Activated CD4-positive, alpha-beta T cell treated with anti-CD3 and anti-CD28 coated beads, Interleukin-2, amount 10 ng/mL, durations not matched to agents 24 days and 14 days (primary cell): Measurements from ENCODE around the gene RBM38. TPM values are rescaled to one million over a fixed set of nuclear protein-coding genes. Genes with fewer than 3 reads are reported as not detected.

Experiments
- DNase-seq: peaks from one replicate; pipeline ENCODE4 v3.0.0; 2022
- H3K27ac Mint-ChIP-seq: one replicate; pipeline ENCODE4 v1.8.0; 2022; ENCODE audit warnings: mild to moderate bottlenecking, mixed read lengths
- H3K27me3 Mint-ChIP-seq: one replicate; pipeline ENCODE4 v1.8.0; 2022; ENCODE audit warnings: mixed read lengths
- H3K36me3 Mint-ChIP-seq: one replicate; pipeline ENCODE4 v1.8.0; 2022; ENCODE audit warnings: low read depth, mild to moderate bottlenecking, mixed read lengths
- H3K4me1 Mint-ChIP-seq: one replicate; pipeline ENCODE4 v1.8.0; 2021; ENCODE audit warnings: mixed read lengths
- H3K4me3 Mint-ChIP-seq: one replicate; pipeline ENCODE4 v1.8.0; 2022; ENCODE audit warnings: mild to moderate bottlenecking, moderate library complexity, mixed read lengths
- H3K9me3 Mint-ChIP-seq: one replicate; pipeline ENCODE4 v1.8.0; 2021; ENCODE audit warnings: mixed read lengths
- intact Hi-C: fragments of 100-400 bp; cut with micrococcal nuclease; formaldehyde crosslinking; loops from one replicate; pipeline ENCODE4 v1.15.1; 2023
- total RNA-seq: library from RNA; stranded (reverse); gene quantifications from 2 replicates; pipeline ENCODE4 v1.2.3, GENCODE V29; 2022

The RBM38 gene
- total RNA-seq, 1 donor from 2014 or later: 100 TPM

DNA sequence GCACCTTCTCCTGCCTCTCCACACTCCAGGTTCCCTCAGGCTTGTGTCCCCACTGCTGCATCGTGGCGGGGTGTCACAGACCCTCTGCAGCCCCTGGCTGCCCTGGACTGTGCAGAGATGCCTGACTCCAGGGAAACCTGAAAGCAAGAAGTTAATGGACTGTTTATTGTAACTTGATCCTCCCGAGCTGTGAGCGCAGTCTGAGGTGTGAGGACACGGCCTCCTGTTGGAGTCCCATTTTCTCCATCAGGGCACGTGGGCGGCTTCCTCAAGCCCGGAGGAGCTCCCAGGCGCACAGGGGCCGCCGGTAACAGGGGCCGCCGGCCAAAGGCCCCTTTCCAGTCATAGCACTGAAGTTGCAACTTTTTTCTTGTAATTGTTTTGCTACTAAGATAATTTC is 16.9 kb downstream of the RBM38 start:
- no peak overlapping the region for H3K27ac Mint-ChIP-seq
- H3K4me1 Mint-ChIP-seq: peaks cover 7% of the 10 kb centered on the region
- intact Hi-C loops: no loop called here
- no peaks in the 10 kb centered on the region for H3K9me3 Mint-ChIP-seq
- H3K36me3 Mint-ChIP-seq: peaks cover 33% of the 10 kb centered on the region
- no peaks in the 10 kb centered on the region for H3K27me3 Mint-ChIP-seq
- H3K4me3 Mint-ChIP-seq: no peak overlapping the region
- DNase-seq: no peak

DNA sequence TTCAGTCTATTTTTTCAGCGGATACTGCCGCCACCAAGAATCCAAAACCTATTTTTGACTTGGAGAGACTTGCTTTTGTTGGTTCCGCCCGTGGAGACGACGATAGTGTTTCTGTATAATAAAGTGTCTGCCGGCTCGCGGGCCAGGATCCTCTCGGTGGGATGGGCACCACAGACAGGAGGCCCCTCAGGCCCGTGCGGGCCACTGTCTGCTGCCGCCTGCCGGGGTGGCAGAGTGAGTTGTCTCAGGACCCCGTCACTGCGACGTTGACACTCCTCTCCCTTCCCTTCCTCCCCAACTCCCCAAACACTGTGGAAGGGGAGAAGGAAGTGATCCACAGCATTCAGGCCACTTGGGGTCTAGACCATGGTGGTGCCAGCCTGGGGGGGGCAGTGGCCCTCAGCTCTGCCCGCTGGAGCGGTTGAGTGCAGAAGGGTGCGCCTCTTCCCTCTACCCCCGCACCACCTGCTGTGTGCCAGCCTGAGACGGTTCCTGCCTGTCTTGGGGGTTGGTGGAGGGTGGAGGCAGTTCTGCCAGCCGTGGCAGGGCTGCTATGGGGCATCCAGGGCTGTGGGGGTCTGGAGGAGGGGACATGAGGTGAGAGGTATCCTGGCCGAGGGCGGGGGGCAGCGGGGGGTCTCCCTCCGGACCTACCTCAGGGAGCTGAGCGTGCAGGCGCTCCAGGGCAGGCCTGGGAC is 17.5 kb downstream of the RBM38 start:
- H3K4me1 Mint-ChIP-seq: peaks cover 6% of the 10 kb centered on the region
- DNase-seq: no peak
- intact Hi-C loops: no loop called here
- no peak overlapping the region for H3K4me3 Mint-ChIP-seq
- no peak overlapping the region for H3K27ac Mint-ChIP-seq
- H3K36me3 Mint-ChIP-seq: peaks cover 32% of the 10 kb centered on the region
- H3K27me3 Mint-ChIP-seq: no peaks in the 10 kb centered on the region
- H3K9me3 Mint-ChIP-seq: no peaks in the 10 kb centered on the region

DNA sequence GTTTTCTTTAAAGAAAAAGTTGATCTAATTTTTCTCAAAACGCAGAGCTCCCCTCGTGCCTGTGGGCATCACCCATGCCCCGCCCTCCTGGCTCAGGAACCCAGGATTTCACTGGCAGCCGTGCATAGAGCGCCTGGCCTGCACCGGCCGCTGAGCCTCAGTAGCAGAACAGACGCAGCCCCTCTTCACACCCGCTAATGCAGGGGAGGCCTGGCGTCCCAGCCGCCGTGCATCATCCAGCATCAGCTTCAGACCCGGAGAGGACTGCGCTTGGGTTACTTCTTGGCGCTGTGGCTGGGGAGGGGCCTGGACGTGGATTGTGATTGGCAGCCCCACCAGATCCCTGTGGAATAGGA is 18.1 kb downstream of the RBM38 start:
- H3K4me3 Mint-ChIP-seq: no peak overlapping the region
- intact Hi-C loops: no loop called here
- no peaks in the 10 kb centered on the region for H3K27me3 Mint-ChIP-seq
- no peak for DNase-seq
- peaks cover 4% of the 10 kb centered on the region for H3K4me1 Mint-ChIP-seq
- peaks cover 27% of the 10 kb centered on the region for H3K36me3 Mint-ChIP-seq
- no peak overlapping the region for H3K27ac Mint-ChIP-seq
- no peaks in the 10 kb centered on the region for H3K9me3 Mint-ChIP-seq

DNA sequence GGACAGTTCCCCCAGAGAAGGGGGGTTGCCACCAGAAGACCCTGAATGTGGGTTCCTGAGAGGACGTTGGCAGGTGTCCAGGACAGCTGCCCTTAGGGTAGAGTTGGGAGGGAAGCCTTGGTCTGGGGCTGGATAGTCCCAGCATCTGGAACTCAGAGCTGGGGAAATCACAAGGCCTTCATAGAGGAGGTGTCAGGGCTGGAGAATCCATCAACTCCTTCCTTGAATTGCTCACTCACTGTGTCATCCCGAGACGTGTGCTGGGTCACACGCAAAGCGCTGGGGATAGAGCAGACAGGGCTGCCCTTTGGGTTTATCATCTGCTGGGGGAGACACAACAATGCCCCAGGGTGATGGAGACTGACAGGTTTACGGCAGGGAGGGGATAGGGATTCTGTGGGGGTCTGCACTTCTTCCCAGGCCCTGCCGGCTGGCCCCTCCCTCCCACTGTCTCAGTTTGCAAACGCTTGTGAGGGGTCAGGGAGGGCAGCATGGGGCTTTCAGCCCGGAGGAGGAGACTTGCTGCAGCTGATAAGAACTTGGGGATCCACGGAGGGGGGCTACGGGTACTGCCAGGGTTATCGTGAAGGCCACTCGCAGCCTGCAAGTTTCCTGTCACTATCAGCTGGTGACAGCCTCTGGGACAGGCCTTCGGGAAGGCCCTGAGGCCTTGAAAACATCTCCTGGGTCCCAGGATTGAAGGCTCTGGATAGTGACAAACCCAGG is 18.6 kb downstream of the RBM38 start:
- DNase-seq: no peak
- Mint-ChIP-seq H3K36me3 (peaks cover 27% of the 10 kb centered on the region), H3K9me3 (no peaks in the 10 kb centered on the region), H3K4me3 (no peak overlapping the region), H3K27ac (no peak overlapping the region), H3K27me3 (no peaks in the 10 kb centered on the region), H3K4me1 (peaks cover 4% of the 10 kb centered on the region)
- intact Hi-C loops: no loop called here

DNA sequence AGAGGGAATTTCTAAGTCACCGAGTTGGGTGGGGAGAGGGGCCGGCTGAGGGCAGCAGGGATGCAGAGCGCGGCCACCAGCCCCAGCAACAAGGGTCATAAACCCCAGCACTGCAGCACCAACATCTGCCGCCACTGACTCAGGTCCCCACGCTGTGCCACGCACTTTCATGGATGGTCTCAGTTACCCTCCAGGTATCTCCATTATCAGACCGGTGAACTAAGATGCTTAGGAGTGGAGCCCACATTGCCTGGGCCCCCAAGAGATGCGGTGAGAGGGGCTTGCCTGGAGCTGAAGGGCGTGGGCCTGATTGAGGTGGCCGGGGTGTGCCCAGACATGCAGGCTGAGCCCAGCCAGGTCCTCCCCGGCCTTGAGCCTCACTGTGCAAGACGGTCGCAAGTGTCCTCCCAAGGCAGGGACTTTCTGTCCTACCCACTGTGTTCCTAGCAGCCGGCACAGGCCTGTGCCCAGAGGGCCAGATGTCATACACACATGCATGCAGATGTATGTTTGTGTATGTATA is 19.3 kb downstream of the RBM38 start:
- Mint-ChIP-seq H3K27ac (no peak overlapping the region), H3K9me3 (no peaks in the 10 kb centered on the region), H3K4me3 (no peak overlapping the region), H3K36me3 (peaks cover 23% of the 10 kb centered on the region), H3K27me3 (no peaks in the 10 kb centered on the region), H3K4me1 (peaks cover 4% of the 10 kb centered on the region)
- intact Hi-C loops: no loop called here
- DNase-seq: no peak

DNA sequence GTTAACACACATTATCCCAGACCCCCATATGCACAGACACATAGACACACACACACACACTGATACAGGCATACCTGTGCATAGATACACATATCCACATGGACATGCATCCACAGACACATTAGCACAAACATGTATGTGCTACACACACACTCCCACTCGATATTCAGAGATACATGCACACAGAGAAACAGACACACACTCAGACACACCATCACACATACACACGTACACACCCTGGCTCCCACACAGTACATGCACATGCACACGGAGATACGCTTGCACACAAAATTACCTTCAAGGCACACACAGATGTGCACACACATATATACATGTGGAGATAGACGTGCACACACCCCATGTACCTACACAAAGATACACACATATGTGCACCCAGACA is 19.7 kb downstream of the RBM38 start:
- intact Hi-C loops: no loop called here
- Mint-ChIP-seq H3K36me3 (peaks cover 23% of the 10 kb centered on the region), H3K4me3 (no peak overlapping the region), H3K27ac (no peak overlapping the region), H3K9me3 (no peaks in the 10 kb centered on the region), H3K27me3 (no peaks in the 10 kb centered on the region), H3K4me1 (peaks cover 4% of the 10 kb centered on the region)
- no peak for DNase-seq

DNA sequence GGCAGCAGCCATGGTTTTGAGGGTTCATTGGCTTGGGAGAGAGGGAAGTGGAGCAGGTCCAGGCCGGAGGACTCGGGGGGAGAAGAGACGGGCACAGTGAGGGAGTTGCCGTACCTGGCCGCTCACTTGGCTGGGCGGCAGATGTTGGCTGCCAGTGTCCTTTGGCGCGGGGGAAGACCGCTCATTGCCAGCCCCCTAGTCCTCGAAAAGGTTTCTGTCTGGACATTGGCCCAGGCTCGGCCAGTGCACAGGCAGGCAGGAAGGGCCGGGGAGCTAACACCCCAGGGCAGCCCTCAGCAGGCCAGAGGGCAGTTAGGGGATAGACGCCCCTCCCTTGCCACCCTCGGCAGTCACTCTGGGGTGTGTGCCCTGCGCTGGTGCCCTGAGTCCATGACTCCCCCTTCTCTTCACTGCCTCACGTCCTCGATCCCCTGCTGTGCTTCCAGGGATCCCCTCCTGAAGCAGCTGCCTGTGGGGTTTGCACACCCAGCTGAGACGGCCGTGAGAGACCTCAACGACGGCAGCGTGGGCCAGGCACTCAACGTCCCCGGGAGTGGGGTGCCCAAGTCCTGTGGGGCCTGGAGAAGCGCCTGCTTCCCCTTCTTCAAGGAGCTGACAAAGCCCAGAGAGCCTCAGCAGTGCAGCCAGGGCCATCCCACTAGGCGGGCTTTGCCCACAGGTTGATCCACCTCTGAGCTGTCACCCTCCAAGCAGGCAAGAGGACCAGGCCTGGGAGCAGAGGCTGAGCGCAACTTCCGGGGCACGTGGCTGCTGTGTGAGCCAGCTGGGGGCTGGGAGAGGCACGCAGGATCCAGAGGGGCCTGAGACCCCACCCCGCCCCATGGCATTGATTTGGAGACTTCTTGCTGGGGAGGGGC is 20.4 kb downstream of the RBM38 start:
- peaks cover 4% of the 10 kb centered on the region for H3K4me1 Mint-ChIP-seq
- H3K27me3 Mint-ChIP-seq: no peaks in the 10 kb centered on the region
- H3K4me3 Mint-ChIP-seq: no peak overlapping the region
- H3K27ac Mint-ChIP-seq: no peak overlapping the region
- peaks cover 23% of the 10 kb centered on the region for H3K36me3 Mint-ChIP-seq
- H3K9me3 Mint-ChIP-seq: no peaks in the 10 kb centered on the region
- DNase-seq: no peak
- intact Hi-C loops: no loop called here

DNA sequence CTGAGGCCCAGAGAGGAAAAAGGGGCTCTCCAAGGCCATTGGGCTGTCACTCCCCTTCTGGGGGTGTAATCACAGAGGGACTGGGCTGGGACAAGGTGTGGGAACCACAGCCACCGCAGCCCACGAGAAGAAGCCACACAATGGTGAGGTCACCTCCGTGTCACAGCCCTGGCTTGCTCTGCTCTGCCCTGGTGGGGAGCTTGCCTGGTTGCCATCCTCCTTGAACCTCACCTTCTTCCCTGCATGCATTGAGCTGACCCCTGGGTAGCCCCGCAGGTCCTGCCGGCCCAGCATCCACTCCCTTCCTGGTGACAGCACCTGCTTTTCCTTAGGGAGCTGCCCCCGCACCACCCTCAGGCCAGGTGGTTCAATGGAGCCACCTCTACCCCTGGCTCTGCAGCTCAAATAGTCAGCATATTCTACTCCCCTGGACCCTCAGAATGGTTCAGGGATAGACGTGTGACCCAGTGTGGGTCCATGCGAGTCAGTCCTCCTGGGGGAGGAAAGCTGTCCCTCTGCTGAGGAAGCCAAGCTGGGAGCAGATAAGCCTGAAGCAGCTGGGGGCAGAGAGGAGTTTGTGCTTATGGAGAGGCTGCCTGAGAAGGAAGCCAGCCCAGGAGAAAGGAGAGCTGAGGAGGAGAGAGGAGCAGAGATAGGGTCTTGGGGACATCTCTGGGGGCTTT is 21.3 kb downstream of the RBM38 start:
- no peaks in the 10 kb centered on the region for H3K9me3 Mint-ChIP-seq
- peaks cover 7% of the 10 kb centered on the region for H3K4me1 Mint-ChIP-seq
- H3K4me3 Mint-ChIP-seq: no peak overlapping the region
- peaks cover 16% of the 10 kb centered on the region for H3K36me3 Mint-ChIP-seq
- peaks cover 4% of the 10 kb centered on the region for H3K27me3 Mint-ChIP-seq
- no peak overlapping the region for H3K27ac Mint-ChIP-seq
- DNase-seq: no peak
- intact Hi-C loops: no loop called here

DNA sequence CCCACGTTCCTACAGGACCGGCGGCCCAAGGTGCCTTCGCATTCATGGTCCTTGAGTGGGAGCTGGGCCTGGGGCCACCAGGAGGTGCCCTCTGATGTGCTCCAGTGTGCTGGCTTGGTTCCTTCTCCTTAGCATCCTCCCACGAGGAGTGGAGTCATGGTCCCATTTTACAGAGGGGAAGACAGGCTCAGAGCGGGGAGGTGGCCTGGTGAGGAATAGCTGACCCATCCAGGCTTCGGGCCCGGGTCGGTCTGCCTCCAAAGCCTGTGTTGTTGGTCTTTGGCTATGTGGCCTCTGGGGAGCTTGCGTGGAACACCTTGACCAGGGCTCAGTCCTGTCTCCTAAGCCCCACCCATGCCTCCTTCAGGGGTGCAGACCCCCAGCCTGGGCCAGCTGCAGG is 22.8 kb downstream of the RBM38 start:
- intact Hi-C loops: no loop called here
- H3K36me3 Mint-ChIP-seq: peaks cover 11% of the 10 kb centered on the region
- H3K27ac Mint-ChIP-seq: no peak overlapping the region
- H3K9me3 Mint-ChIP-seq: no peaks in the 10 kb centered on the region
- peaks cover 9% of the 10 kb centered on the region for H3K27me3 Mint-ChIP-seq
- peaks cover 9% of the 10 kb centered on the region for H3K4me1 Mint-ChIP-seq
- H3K4me3 Mint-ChIP-seq: no peak overlapping the region
- no peak for DNase-seq

DNA sequence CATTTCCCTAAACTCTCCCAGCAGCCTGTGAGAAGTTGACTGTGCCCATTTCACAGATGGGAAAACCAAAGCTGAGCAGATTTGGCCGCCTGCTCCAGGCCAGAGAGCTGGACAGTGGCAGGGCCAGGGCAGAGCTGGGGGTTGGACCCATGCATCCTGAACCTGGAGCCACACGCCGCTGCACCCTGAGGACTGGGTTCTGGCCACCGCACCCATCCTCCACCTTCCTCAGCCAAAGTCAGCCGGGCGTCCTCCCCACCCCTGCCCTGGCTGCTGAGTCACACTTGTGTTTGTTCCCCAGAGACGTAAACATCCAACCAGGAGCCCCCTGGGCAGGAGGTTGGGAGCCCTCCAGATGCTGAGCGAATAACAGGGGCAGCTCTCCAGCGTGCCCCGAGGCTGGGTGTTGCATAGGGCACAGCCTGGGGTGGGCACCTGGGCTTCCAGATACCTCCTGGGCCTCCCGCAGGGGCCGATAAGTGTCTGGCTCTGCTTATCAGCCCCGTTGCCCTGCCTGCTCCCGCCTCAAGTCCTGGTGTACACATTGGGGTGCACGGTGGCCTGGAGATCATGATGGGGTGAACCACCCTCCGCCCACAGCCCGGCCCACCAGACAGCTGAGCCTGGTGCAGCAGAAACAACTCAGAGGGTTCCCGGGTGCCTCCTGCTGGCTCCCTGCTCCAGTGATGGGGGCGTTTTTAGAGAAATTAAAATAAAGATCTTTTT is 23.8 kb downstream of the RBM38 start:
- peaks cover 9% of the 10 kb centered on the region for H3K4me1 Mint-ChIP-seq
- no peak for DNase-seq
- intact Hi-C loops: no loop called here
- H3K36me3 Mint-ChIP-seq: peaks cover 3% of the 10 kb centered on the region
- no peaks in the 10 kb centered on the region for H3K9me3 Mint-ChIP-seq
- peaks cover 9% of the 10 kb centered on the region for H3K27me3 Mint-ChIP-seq
- no peak overlapping the region for H3K4me3 Mint-ChIP-seq
- H3K27ac Mint-ChIP-seq: no peak overlapping the region

DNA sequence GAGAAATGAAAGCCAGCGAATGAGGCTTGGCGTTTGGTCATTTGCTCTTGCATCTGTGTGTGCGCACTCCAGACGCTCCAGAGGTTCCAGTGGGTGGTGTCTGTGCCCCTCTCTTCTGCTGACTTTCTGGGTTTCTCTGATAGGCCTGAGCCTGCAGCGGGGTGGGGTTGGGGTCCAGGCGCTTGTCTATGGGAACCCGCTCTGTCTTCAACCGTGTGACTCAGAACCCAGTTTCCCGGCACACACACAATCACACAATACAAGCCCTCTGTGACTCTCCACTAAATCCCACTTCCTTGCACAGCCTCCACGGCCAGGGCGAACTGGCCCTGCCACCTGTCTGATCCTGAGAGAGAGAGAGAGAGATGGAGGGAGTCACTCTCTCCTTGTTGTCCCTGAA is 24.6 kb downstream of the RBM38 start:
- H3K36me3 Mint-ChIP-seq: peaks cover 3% of the 10 kb centered on the region
- no peak overlapping the region for H3K4me3 Mint-ChIP-seq
- H3K9me3 Mint-ChIP-seq: no peaks in the 10 kb centered on the region
- intact Hi-C loops: no loop called here
- H3K4me1 Mint-ChIP-seq: peaks cover 9% of the 10 kb centered on the region
- H3K27ac Mint-ChIP-seq: no peak overlapping the region
- DNase-seq: no peak
- peaks cover 9% of the 10 kb centered on the region for H3K27me3 Mint-ChIP-seq

DNA sequence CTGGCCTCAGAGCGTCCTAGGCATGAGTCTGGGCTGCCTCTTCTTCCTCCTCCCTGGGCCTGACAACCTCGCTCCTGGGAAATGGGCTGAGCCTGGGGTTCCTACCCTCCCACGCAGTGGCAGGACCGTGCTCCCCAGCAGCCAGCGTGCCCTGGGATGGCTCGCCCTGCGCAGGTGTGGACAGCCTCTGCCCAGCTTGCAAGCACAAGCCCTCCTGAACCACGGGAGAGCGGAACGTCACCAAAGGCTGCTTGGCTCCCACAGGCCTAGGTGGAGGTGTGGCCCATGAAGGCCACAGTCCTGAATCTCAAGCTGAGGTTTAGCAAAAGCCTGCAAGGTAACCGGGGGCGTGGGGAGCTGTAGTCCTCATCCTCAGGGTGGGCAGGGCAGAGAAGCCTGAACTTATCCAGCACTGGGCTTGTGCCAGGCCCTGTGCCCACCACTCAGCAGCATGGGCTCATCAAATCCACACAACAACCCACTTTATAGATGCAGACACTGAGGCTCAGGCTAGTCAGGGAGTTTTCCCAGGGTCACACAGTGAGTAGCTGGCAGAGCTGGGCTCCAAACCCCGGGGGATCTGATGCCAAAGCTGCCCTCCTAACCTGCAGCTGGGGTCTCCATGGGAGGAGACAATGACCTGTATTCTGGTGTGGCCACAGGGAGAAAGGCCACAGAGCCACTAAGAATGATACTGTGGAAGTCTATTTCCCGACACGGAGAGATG is 25.3 kb downstream of the RBM38 start:
- Mint-ChIP-seq H3K27me3 (peaks cover 9% of the 10 kb centered on the region), H3K9me3 (no peaks in the 10 kb centered on the region), H3K4me1 (peaks cover 7% of the 10 kb centered on the region), H3K27ac (no peak overlapping the region), H3K4me3 (no peak overlapping the region), H3K36me3 (no peaks in the 10 kb centered on the region)
- DNase-seq: no peak
- intact Hi-C loops: no loop called here
